WTC11 (cell line): Measurements from ENCODE around the gene MLPH. TPM values are rescaled to one million over a fixed set of nuclear protein-coding genes. Genes with fewer than 3 reads are reported as not detected.

Source experiments
- ATAC-seq: fragments of 200-7000 bp; cut with Tn5 transposase; 2 replicates; pipeline ENCODE4 v1.10.0; 2021; ENCODE audit warnings: mild to moderate bottlenecking, moderate library complexity
- CTCF ChIA-PET: fragments of 300-600 bp; sonication (Branson Sonifier 250); formaldehyde crosslinking; loops from one replicate; lab custom pipeline; 2021; ENCODE audit warnings: antibody characterized with exemption; lab: Charles Lee
- POLR2A ChIA-PET: fragments of 350-600 bp; sonication (Branson Sonifier 250); formaldehyde crosslinking; loops from one replicate; lab custom pipeline; 2021; ENCODE audit warnings: antibody characterized with exemption; lab: Charles Lee
- DNase-seq: peaks from one replicate; pipeline ENCODE4 v3.0.0; 2021; ENCODE audit warnings: low spot score
- H3K27ac Mint-ChIP-seq: 2 replicates; pipeline ENCODE4 v1.8.0; 2021; ENCODE audit warnings: mixed read lengths
- H3K27me3 Mint-ChIP-seq: 2 replicates; pipeline ENCODE4 v1.8.0; 2021; ENCODE audit warnings: low read depth, mild to moderate bottlenecking, moderate library complexity, mixed read lengths
- H3K36me3 Mint-ChIP-seq: 2 replicates; pipeline ENCODE4 v1.8.0; 2021; ENCODE audit warnings: mixed read lengths
- H3K4me1 Mint-ChIP-seq: 2 replicates; pipeline ENCODE4 v1.8.0; 2022; ENCODE audit warnings: mixed read lengths
- H3K4me3 Mint-ChIP-seq: 2 replicates; pipeline ENCODE4 v1.8.0; 2021; ENCODE audit warnings: mild to moderate bottlenecking, moderate library complexity, mixed read lengths
- H3K9me3 Mint-ChIP-seq: 2 replicates; pipeline ENCODE4 v1.8.0; 2021; ENCODE audit warnings: mixed read lengths
- ATF1 ChIP-seq: sonication (generic); formaldehyde crosslinking; IDR thresholded peaks from 2 replicates; pipeline ENCODE4 v1.8.1; 2023; ENCODE audit warnings: mild to moderate bottlenecking, moderate library complexity, missing genetic modification reagents
- GABPB1 ChIP-seq: sonication (generic); formaldehyde crosslinking; IDR thresholded peaks from 2 replicates; pipeline ENCODE4 v1.8.1; 2023; ENCODE audit warnings: mild to moderate bottlenecking, missing genetic modification reagents
- IRF2 ChIP-seq: sonication (generic); formaldehyde crosslinking; IDR thresholded peaks from 2 replicates; pipeline ENCODE4 v1.8.0; 2022; ENCODE audit warnings: low read depth, missing genetic modification reagents, borderline replicate concordance
- MXD4 ChIP-seq: fragments of 250-450 bp; sonication (Bioruptor Pico); IDR thresholded peaks from 2 replicates; pipeline ENCODE4 v1.8.0; 2021; ENCODE audit warnings: mild to moderate bottlenecking, moderate library complexity, borderline replicate concordance
- PRRX2 ChIP-seq: fragments of 250-450 bp; sonication (Bioruptor Pico); IDR thresholded peaks from 2 replicates; pipeline ENCODE4 v1.8.0; 2021; ENCODE audit warnings: mild to moderate bottlenecking
- RELA ChIP-seq: sonication (generic); formaldehyde crosslinking; IDR thresholded peaks from 2 replicates; pipeline ENCODE4 v1.8.1; 2022; ENCODE audit warnings: missing genetic modification reagents, mild to moderate bottlenecking, borderline replicate concordance
- SOX15 ChIP-seq: fragments of 250-450 bp; sonication (Bioruptor Pico); IDR thresholded peaks from 2 replicates; pipeline ENCODE4 v1.9.0; 2021; ENCODE audit warnings: mild to moderate bottlenecking
- TEAD1 ChIP-seq: sonication (generic); formaldehyde crosslinking; IDR thresholded peaks from 2 replicates; pipeline ENCODE4 v1.8.0; 2022; ENCODE audit warnings: mild to moderate bottlenecking, missing genetic modification reagents
- ZNF263 ChIP-seq: sonication (generic); formaldehyde crosslinking; IDR thresholded peaks from 2 replicates; pipeline ENCODE4 v1.8.1; 2022; ENCODE audit warnings: low read depth, mild to moderate bottlenecking, moderate library complexity, missing genetic modification reagents
- ZNF317 ChIP-seq: sonication (generic); formaldehyde crosslinking; IDR thresholded peaks from 2 replicates; pipeline ENCODE4 v1.8.1; 2023; ENCODE audit warnings: low read depth, mild to moderate bottlenecking, moderate library complexity, missing genetic modification reagents, borderline replicate concordance
- ZNF671 ChIP-seq: fragments of 250-450 bp; sonication (Bioruptor Pico); IDR thresholded peaks from 2 replicates; pipeline ENCODE4 v1.8.0; 2021; ENCODE audit warnings: mild to moderate bottlenecking
- total RNA-seq: library from RNA; stranded (reverse); gene quantifications from 3 replicates; pipeline ENCODE4 v1.2.3, GENCODE V29; 2021
- TF ChIP-seq, protein P1 (sequence below): sonication (generic); formaldehyde crosslinking; IDR thresholded peaks from 2 replicates; pipeline ENCODE4 v1.8.0; 2023; ENCODE audit warnings: missing genetic modification reagents
- TF ChIP-seq, protein P2 (sequence below): sonication (generic); formaldehyde crosslinking; IDR thresholded peaks from 2 replicates; pipeline ENCODE4 v1.8.1; 2023; ENCODE audit warnings: mild to moderate bottlenecking, missing genetic modification reagents, borderline replicate concordance
- TF ChIP-seq, protein P3 (sequence below): fragments of 250-450 bp; sonication (Bioruptor Pico); conservative IDR thresholded peaks from 2 replicates; pipeline ENCODE4 v1.9.0; 2021; ENCODE audit warnings: mild to moderate bottlenecking
- TF ChIP-seq, protein P4 (sequence below): sonication (generic); formaldehyde crosslinking; conservative IDR thresholded peaks from 2 replicates; pipeline ENCODE4 v1.8.1; 2022; ENCODE audit warnings: mild to moderate bottlenecking, missing genetic modification reagents
- TF ChIP-seq, protein P5 (sequence below): sonication (generic); formaldehyde crosslinking; IDR thresholded peaks from 2 replicates; pipeline ENCODE4 v1.8.1; 2022; ENCODE audit warnings: mild to moderate bottlenecking, missing genetic modification reagents, moderate library complexity, borderline replicate concordance
- TF ChIP-seq, protein P6 (sequence below): sonication (generic); formaldehyde crosslinking; IDR thresholded peaks from 2 replicates; pipeline ENCODE4 v1.8.1; 2023; ENCODE audit warnings: mild to moderate bottlenecking, moderate library complexity, missing genetic modification reagents
- TF ChIP-seq, protein P7 (sequence below): fragments of 250-450 bp; sonication (Bioruptor Pico); IDR thresholded peaks from 2 replicates; pipeline ENCODE4 v1.9.0; 2021; ENCODE audit warnings: mild to moderate bottlenecking
- TF ChIP-seq, protein P8 (sequence below): sonication (generic); formaldehyde crosslinking; conservative IDR thresholded peaks from 2 replicates; pipeline ENCODE4 v1.8.1; 2023; ENCODE audit warnings: mild to moderate bottlenecking, low read depth, missing genetic modification reagents, moderate library complexity

Gene MLPH
- total RNA-seq, 1 experiment from 2014 or later = 10.3 TPM

DNA sequence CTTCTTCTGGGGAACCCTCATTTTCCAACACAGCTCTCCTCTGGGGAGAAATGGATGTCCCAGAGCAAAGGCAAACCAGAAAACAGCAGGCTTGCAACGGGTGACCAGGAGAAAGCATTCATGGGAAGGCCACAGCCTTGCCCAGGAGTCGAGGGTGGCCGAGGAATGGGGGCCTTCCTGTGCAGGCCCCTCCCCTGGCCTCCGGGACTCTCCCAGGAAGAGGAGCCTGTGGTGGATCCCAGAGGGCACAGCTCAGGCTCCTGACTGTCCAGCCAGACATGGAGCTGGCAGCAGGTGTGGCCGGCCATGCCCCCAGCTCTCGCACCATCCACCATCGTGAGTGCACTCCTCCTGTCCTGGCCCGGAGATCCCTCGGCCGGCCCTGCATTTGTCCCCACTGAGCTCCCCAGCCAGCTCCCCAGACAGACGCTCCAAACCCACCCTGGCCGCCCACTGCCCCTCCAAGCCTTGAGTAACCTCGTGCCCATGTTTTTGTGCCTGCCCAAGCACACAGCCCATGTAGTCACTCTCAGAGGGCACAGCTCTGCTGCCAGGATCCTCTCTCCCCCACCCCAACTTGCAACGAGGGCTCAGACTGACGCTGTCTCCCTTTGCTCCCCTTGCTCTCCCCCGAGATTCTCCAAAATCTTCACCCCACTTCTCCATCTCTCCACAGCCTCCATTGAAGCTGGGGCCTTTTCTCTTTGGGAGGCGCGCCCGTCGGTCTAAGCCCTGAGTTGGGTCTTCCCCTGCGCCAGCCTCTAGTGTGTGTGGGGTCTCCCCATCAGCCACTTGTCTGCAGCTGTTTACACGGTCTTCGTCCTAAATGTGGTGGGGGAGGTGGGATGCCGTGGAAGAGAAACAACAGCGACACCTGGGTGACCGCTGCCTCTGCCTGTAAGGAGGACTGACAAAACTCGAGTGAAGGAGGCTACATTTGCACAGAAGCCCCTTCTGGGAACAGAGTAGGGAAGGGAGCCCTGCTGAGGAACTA is 89.1 kb downstream of the MLPH start (continued):
- no peak for TF ChIP-seq SOX15 (CRISPR knock-in tag)
- TF ChIP-seq, protein P1, sequence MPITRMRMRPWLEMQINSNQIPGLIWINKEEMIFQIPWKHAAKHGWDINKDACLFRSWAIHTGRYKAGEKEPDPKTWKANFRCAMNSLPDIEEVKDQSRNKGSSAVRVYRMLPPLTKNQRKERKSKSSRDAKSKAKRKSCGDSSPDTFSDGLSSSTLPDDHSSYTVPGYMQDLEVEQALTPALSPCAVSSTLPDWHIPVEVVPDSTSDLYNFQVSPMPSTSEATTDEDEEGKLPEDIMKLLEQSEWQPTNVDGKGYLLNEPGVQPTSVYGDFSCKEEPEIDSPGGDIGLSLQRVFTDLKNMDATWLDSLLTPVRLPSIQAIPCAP = no peak
- no peak for TF ChIP-seq ZNF671 (CRISPR knock-in tag)

DNA sequence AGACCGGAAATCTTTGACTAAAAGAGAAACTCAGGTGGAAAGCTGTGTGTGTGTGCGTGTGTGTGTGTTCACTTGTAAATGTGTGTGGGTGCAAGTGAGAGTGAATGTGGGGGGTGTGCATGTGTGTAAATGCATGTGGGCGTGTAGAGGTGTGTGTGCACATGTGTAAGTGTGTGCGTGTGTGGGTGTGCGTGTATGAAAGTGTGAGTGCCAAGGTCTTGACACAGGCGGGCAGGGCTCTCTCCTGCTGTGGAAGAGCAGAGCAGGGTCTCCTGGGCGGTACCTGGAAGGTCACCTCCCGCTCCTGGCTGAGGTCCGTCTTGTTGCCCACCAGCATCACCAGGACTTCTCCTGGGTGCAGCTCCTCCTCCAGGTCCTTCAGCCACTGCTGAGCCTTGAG is 89.9 kb downstream of the MLPH start:
- H3K9me3 Mint-ChIP-seq = no peaks in the 10 kb centered on the region
- H3K4me1 Mint-ChIP-seq = peaks cover 37% of the 10 kb centered on the region
- no peak overlapping the region for H3K4me3 Mint-ChIP-seq
- no peak for DNase-seq
- ChIA-PET POLR2A (no interaction called here), CTCF (no interaction called here)
- no peak for ATAC-seq
- H3K27ac Mint-ChIP-seq = peak overlapping the region; percentile 88
- H3K27me3 Mint-ChIP-seq = no peaks in the 10 kb centered on the region
- TF ChIP-seq, protein P2, sequence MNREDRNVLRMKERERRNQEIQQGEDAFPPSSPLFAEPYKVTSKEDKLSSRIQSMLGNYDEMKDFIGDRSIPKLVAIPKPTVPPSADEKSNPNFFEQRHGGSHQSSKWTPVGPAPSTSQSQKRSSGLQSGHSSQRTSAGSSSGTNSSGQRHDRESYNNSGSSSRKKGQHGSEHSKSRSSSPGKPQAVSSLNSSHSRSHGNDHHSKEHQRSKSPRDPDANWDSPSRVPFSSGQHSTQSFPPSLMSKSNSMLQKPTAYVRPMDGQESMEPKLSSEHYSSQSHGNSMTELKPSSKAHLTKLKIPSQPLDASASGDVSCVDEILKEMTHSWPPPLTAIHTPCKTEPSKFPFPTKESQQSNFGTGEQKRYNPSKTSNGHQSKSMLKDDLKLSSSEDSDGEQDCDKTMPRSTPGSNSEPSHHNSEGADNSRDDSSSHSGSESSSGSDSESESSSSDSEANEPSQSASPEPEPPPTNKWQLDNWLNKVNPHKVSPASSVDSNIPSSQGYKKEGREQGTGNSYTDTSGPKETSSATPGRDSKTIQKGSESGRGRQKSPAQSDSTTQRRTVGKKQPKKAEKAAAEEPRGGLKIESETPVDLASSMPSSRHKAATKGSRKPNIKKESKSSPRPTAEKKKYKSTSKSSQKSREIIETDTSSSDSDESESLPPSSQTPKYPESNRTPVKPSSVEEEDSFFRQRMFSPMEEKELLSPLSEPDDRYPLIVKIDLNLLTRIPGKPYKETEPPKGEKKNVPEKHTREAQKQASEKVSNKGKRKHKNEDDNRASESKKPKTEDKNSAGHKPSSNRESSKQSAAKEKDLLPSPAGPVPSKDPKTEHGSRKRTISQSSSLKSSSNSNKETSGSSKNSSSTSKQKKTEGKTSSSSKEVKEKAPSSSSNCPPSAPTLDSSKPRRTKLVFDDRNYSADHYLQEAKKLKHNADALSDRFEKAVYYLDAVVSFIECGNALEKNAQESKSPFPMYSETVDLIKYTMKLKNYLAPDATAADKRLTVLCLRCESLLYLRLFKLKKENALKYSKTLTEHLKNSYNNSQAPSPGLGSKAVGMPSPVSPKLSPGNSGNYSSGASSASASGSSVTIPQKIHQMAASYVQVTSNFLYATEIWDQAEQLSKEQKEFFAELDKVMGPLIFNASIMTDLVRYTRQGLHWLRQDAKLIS (CRISPR knock-in tag) = no peak
- TF ChIP-seq IRF2 (no peak), MXD4 (no peak), GABPB1 (CRISPR knock-in tag) (no peak), TEAD1 (CRISPR knock-in tag) (no peak), ATF1 (CRISPR knock-in tag) (no peak), ZNF317 (CRISPR knock-in tag) (no peak), PRRX2 (CRISPR knock-in tag) (no peak), RELA (CRISPR knock-in tag) (no peak), ZNF263 (CRISPR knock-in tag) (no peak)
- TF ChIP-seq, protein P3, sequence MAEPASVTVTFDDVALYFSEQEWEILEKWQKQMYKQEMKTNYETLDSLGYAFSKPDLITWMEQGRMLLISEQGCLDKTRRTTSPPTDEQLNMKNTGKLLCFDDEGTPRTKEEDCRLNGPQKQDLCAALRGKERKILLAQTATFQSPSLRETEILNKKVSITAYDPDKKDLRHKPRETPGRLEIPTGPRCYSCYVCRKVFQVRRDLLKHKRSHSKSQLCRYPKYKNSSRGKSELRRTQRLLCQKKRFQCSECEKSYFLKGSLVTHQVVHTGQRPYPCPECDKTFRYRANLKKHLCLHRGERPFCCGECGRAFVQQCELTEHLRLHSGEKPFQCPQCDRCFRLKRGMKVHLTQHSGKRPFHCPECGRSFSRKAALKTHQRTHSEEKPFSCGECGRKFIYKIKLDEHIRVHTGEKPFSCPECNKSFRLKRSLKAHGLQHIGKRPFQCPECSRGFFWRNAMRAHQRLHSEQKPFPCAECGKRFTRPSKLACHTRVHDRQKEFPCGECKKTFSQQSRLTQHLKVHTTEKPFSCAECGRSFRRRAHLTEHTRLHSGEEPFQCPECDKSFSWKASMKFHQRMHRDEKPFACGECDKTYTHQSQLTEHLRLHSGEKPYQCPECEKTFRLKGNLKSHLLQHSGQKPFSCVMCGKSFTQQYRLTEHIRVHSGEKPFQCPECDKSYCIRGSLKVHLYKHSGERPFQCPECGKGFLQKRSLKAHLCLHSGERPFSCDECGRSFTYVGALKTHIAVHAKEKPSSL (CRISPR knock-in tag) = no peak
- TF ChIP-seq, protein P4, sequence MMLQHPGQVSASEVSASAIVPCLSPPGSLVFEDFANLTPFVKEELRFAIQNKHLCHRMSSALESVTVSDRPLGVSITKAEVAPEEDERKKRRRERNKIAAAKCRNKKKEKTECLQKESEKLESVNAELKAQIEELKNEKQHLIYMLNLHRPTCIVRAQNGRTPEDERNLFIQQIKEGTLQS (CRISPR knock-in tag) = no peak
- TF ChIP-seq, protein P5, sequence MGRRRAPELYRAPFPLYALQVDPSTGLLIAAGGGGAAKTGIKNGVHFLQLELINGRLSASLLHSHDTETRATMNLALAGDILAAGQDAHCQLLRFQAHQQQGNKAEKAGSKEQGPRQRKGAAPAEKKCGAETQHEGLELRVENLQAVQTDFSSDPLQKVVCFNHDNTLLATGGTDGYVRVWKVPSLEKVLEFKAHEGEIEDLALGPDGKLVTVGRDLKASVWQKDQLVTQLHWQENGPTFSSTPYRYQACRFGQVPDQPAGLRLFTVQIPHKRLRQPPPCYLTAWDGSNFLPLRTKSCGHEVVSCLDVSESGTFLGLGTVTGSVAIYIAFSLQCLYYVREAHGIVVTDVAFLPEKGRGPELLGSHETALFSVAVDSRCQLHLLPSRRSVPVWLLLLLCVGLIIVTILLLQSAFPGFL (CRISPR knock-in tag) = no peak
- TF ChIP-seq, protein P6, sequence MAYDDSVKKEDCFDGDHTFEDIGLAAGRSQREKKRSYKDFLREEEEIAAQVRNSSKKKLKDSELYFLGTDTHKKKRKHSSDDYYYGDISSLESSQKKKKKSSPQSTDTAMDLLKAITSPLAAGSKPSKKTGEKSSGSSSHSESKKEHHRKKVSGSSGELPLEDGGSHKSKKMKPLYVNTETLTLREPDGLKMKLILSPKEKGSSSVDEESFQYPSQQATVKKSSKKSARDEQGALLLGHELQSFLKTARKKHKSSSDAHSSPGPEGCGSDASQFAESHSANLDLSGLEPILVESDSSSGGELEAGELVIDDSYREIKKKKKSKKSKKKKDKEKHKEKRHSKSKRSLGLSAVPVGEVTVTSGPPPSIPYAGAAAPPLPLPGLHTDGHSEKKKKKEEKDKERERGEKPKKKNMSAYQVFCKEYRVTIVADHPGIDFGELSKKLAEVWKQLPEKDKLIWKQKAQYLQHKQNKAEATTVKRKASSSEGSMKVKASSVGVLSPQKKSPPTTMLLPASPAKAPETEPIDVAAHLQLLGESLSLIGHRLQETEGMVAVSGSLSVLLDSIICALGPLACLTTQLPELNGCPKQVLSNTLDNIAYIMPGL (CRISPR knock-in tag) = no peak
- TF ChIP-seq, protein P7, sequence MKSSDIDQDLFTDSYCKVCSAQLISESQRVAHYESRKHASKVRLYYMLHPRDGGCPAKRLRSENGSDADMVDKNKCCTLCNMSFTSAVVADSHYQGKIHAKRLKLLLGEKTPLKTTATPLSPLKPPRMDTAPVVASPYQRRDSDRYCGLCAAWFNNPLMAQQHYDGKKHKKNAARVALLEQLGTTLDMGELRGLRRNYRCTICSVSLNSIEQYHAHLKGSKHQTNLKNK (CRISPR knock-in tag) = no peak
- TF ChIP-seq, protein P8, sequence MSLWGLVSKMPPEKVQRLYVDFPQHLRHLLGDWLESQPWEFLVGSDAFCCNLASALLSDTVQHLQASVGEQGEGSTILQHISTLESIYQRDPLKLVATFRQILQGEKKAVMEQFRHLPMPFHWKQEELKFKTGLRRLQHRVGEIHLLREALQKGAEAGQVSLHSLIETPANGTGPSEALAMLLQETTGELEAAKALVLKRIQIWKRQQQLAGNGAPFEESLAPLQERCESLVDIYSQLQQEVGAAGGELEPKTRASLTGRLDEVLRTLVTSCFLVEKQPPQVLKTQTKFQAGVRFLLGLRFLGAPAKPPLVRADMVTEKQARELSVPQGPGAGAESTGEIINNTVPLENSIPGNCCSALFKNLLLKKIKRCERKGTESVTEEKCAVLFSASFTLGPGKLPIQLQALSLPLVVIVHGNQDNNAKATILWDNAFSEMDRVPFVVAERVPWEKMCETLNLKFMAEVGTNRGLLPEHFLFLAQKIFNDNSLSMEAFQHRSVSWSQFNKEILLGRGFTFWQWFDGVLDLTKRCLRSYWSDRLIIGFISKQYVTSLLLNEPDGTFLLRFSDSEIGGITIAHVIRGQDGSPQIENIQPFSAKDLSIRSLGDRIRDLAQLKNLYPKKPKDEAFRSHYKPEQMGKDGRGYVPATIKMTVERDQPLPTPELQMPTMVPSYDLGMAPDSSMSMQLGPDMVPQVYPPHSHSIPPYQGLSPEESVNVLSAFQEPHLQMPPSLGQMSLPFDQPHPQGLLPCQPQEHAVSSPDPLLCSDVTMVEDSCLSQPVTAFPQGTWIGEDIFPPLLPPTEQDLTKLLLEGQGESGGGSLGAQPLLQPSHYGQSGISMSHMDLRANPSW (CRISPR knock-in tag) = no peak
- H3K36me3 Mint-ChIP-seq = peaks cover 36% of the 10 kb centered on the region
